Measurements from ENCODE around the gene DHRS3.

The DHRS3 gene

GRCh38 chr1:12610941-12611340 lies 7.1 kb downstream of the DHRS3 start:
- H3K9me3 ChIP-seq (ENCODE audit: control insufficient read depth, low read length), result no peaks in the 10 kb centered on the region
- peak overlapping the region; percentile 1 for H3K4me3 ChIP-seq (ENCODE audit: low read depth, low read length)
- no peak for TF ChIP-seq CTCF (IDR thresholded peaks at IDR 0.05)
- no peaks in the 10 kb centered on the region for H3K27me3 ChIP-seq (ENCODE audit: control insufficient read depth, insufficient read depth, low read length)
- no peaks in the 10 kb centered on the region for H3K4me1 ChIP-seq
- H3K4me2 ChIP-seq (ENCODE audit: low read length), result peak overlapping the region; percentile 62
- H3K36me3 ChIP-seq (ENCODE audit: control insufficient read depth, insufficient read depth, low read length), result no peaks in the 10 kb centered on the region
- H3K27ac ChIP-seq, result peak overlapping the region; percentile 56
- no peak overlapping the region for H3K9ac ChIP-seq
- no peaks in the 10 kb centered on the region for H3K79me2 ChIP-seq
- H2AFZ ChIP-seq, result peak overlapping the region; percentile 25

DNA sequence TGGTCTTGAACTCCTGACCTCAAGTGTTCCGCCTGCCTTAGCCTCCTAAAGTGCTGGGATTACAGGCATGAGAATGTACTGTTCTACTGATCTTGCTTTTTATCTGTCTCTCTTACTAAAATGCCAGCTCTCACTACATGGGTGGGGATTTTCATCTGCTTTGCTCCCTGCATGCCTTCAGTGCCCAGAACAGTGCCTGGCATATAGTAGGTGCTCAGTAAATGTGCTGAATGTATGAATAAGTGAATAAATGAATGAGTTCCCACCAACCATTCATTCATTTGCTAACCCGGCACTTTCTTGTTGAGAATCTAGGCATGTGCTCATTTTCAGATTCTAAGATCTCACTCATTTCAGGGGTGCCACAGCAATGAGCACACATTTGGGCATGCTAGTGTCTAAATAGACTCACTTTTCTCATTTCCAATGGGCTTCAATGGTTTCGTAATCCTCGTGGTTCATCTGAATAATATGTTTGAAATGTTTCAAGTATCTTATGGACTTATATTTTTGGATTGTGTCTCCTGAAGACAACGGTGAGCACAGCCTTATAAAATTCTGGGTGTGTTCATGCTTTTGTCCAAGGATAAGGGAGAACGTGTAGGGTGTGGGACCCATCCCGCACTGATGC lies 7.6 kb downstream of the DHRS3 start:
- no peaks in the 10 kb centered on the region for H3K36me3 ChIP-seq (ENCODE audit: control insufficient read depth, insufficient read depth, low read length)
- peak overlapping the region; percentile 62 for H3K4me2 ChIP-seq (ENCODE audit: low read length)
- H3K4me1 ChIP-seq, result no peaks in the 10 kb centered on the region
- H3K27me3 ChIP-seq (ENCODE audit: control insufficient read depth, insufficient read depth, low read length), result no peaks in the 10 kb centered on the region
- H3K4me3 ChIP-seq (ENCODE audit: low read depth, low read length), result peak overlapping the region; percentile 1
- no peak overlapping the region for H3K9ac ChIP-seq
- H3K79me2 ChIP-seq, result no peaks in the 10 kb centered on the region
- H3K9me3 ChIP-seq (ENCODE audit: control insufficient read depth, low read length), result no peaks in the 10 kb centered on the region
- peak overlapping the region; percentile 56 for H3K27ac ChIP-seq
- no peak for TF ChIP-seq CTCF (IDR thresholded peaks at IDR 0.05)
- no peak overlapping the region for H2AFZ ChIP-seq

GRCh38 chr1:12609469-12610003 lies 8.5 kb downstream of the DHRS3 start:
- Histone ChIP-seq H3K27ac (no peak overlapping the region), H3K27me3 (ENCODE audit: control insufficient read depth, insufficient read depth, low read length) (no peaks in the 10 kb centered on the region), H3K9ac (no peak overlapping the region), H3K4me2 (ENCODE audit: low read length) (no peak overlapping the region), H3K36me3 (ENCODE audit: control insufficient read depth, insufficient read depth, low read length) (no peaks in the 10 kb centered on the region), H3K9me3 (ENCODE audit: control insufficient read depth, low read length) (no peaks in the 10 kb centered on the region), H3K4me1 (no peaks in the 10 kb centered on the region), H3K79me2 (no peaks in the 10 kb centered on the region), H3K4me3 (ENCODE audit: low read depth, low read length) (no peak overlapping the region), H2AFZ (no peak overlapping the region)
- TF ChIP-seq CTCF (IDR thresholded peaks at IDR 0.05), result no peak

DNA sequence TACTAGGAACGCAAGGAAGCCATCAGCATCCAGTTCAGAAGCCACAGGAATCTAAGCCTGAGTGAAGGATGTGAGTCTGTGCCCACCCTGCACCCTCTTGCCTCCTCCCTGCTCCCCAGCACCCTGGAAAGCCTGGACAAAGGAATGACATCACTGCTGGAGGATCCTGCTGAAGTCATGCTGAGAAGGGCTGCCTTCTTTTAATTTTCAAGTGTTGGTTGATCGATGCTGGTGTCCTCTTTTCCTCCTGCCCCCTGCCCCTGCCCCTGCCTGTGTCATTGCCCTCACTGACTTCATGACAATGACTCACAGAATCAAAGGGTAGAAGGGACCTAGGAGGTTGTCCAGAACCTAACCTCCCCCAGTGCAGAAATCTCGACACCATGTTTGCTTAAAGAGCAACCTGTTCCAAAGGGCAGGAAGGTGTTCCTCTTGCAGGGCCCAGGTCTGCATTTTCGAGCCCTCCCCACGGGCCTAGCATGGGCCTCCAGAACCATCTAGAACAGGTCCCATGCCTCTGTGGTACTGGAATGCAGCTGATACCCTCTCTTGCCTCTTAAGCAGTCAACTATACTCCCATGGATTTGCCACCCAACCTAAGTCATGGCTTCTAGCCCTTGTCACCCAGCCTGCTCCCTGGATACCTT lies 9.6 kb downstream of the DHRS3 start:
- no peaks in the 10 kb centered on the region for H3K36me3 ChIP-seq (ENCODE audit: control insufficient read depth, insufficient read depth, low read length)
- H3K4me2 ChIP-seq (ENCODE audit: low read length), result no peak overlapping the region
- H3K4me3 ChIP-seq (ENCODE audit: low read depth, low read length), result no peak overlapping the region
- no peak for TF ChIP-seq CTCF (IDR thresholded peaks at IDR 0.05)
- no peak overlapping the region for H2AFZ ChIP-seq
- no peak overlapping the region for H3K9ac ChIP-seq
- no peaks in the 10 kb centered on the region for H3K27me3 ChIP-seq (ENCODE audit: control insufficient read depth, insufficient read depth, low read length)
- peaks cover 7% of the 10 kb centered on the region for H3K4me1 ChIP-seq
- H3K27ac ChIP-seq, result no peak overlapping the region
- H3K79me2 ChIP-seq, result no peaks in the 10 kb centered on the region
- no peaks in the 10 kb centered on the region for H3K9me3 ChIP-seq (ENCODE audit: control insufficient read depth, low read length)
